Neural progenitor cell (in vitro differentiated cells): ENCODE results near the gene MSL2.

ENCODE experiments used
- CTCF ChIP-seq: fragments of 200-600 bp; sonication (generic); IDR thresholded peaks from 2 replicates; pipeline ENCODE4 v1.5.1; 2017; ENCODE audit warnings: antibody characterized with exemption, mild to moderate bottlenecking
- EZH2phosphoT487 ChIP-seq: fragments of 200-600 bp; sonication (generic); IDR thresholded peaks from 2 replicates; pipeline ENCODE4 v1.6.1; 2017; ENCODE audit warnings: antibody characterized with exemption

GRCh38 chr3:136232413-136232812 is 36.3 kb upstream of the MSL2 start:
- TF ChIP-seq CTCF: no peak
- TF ChIP-seq EZH2phosphoT487: no peak
